IgD-negative memory B cell (primary cell): Measurements from ENCODE around the gene CYP2D6. TPM values are rescaled to one million over a fixed set of nuclear protein-coding genes. Genes with fewer than 3 reads are reported as not detected.
"Not testable (repeated sequence)": the region's sequence is repeated elsewhere in the genome, so short reads cannot be mapped to it uniquely, and the experiment has no call there.

Experiments
- H3K27ac Mint-ChIP-seq, 3 donors: one replicate each; pipeline ENCODE4 v1.8.0; 2020 to 2022; ENCODE audit warnings: mild to moderate bottlenecking in 3 of 3, mixed read lengths in 3 of 3, moderate library complexity in 1 of 3
- H3K27me3 Mint-ChIP-seq: one replicate; pipeline ENCODE4 v1.8.0; 2021; ENCODE audit warnings: mixed read lengths
- H3K36me3 Mint-ChIP-seq: one replicate; pipeline ENCODE4 v1.8.0; 2020; ENCODE audit warnings: mild to moderate bottlenecking, mixed read lengths
- H3K4me1 Mint-ChIP-seq, 3 donors: one replicate each; pipeline ENCODE4 v1.8.0; 2020 to 2022; ENCODE audit warnings: mixed read lengths in 3 of 3, mild to moderate bottlenecking in 1 of 3
- H3K4me3 Mint-ChIP-seq, 4 donors: one replicate each; pipeline ENCODE4 v1.8.0; 2020 to 2022; ENCODE audit warnings: mild to moderate bottlenecking in 4 of 4, mixed read lengths in 4 of 4, moderate library complexity in 3 of 4
- H3K9me3 Mint-ChIP-seq, 3 donors: one replicate each; pipeline ENCODE4 v1.8.0; 2020 to 2021; ENCODE audit warnings: mixed read lengths in 3 of 3, mild to moderate bottlenecking in 1 of 3
- polyA plus RNA-seq: library from polyadenylated mRNA; unstranded; fragments of 300-500 nt; fragmentation: Illumina TruSeq; gene quantifications from one replicate; pipeline ENCODE4 v1.2.3, GENCODE V29; 2021

CYP2D6 gene
- not detected for polyA plus RNA-seq

DNA sequence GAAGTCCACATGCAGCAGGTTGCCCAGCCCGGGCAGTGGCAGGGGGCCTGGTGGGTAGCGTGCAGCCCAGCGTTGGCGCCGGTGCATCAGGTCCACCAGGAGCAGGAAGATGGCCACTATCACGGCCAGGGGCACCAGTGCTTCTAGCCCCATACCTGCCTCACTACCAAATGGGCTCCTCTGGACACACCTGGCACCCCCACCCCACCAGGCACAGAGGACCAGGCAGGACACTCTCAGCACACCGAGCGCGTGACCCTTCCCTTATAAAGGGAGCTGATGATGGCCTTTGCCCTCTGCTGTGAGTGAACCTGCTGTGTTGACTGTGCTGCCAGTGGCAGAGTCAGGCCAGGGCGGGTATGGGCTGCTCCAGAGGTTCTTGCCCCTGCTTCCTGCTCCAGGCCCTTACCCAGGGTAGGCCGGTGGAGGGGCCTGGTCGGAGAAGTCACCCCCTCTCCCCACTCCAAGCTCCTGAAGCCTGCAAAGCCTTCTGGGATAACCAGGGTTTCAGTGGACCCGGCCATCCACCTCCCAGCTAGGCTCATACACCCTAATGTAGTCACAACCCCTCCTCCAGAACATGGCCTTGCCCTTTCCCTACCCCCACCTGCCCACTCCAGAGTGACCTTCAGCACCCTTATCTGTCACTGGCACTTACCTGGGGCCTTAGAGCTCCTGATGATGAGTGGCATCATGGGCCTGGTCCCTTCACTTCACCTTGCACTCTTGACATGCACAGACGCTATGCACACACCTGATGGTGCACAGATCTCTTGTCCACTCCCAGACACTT is at the start of gene CYP2D6:
Gene CYP2D6 (minus strand): TSS at position 172 of the 793 bp plus-strand sequence. CDS start 19 bp downstream, at position 153.
- not testable (repeated sequence) for H3K27me3 Mint-ChIP-seq, H3K27ac Mint-ChIP-seq, H3K36me3 Mint-ChIP-seq, H3K4me3 Mint-ChIP-seq, H3K9me3 Mint-ChIP-seq, H3K4me1 Mint-ChIP-seq

DNA sequence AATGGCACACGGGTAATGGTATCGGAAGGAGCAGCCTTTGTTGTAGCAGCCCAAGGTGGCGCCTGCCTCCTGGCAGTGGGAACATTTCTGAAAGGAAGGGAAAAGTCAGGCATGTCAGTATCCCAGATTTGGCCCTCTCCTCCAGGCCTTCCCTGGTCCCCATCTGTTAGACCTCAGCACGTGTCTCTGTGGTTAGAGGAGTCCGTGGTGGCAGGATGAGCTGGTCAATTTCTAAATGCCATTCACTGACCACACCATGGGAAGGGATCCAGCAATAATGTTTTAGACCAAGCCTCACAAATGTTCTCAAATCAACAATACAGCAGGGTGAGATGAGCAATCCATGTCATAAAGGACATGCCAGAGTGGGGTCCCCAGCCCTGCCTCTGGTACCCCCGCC is 49.0 kb upstream of the CYP2D6 start:
- no peak overlapping the region for H3K27ac Mint-ChIP-seq
- peaks cover 3% of the 10 kb centered on the region for H3K36me3 Mint-ChIP-seq
- peaks cover 20 to 31% (median 29%) of the 10 kb centered on the region in 3 donors for H3K4me1 Mint-ChIP-seq
- no peaks in the 10 kb centered on the region for H3K27me3 Mint-ChIP-seq
- no peaks in the 10 kb centered on the region for H3K9me3 Mint-ChIP-seq
- H3K4me3 Mint-ChIP-seq = no peak overlapping the region

DNA sequence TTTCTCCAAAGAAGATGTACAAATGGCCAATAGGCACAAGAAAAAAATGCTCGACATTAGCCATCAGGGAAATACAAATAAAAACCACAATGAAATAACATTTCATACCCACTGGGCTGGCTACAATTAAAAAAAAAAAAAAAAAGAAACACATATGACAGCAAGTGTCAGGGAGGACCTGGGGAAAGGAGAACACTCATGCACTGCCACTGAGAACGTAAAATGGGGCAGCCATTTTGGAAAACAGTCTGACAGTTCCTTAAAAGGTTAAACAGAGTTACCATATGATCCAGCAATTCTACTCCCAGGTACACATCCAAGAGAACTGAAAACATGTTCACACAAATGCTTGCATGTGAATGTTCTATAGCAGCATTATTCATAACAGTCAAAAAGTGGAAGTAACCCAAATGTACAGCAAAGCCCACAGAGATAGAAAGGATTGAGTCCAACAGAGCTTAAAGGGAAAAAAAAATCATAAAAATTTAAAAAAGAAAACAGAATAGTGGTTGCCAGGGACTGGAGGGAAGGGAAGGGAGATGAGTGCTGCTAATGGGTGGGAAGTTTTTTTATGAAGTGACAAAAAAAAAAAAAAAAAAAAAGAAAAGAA is 48.4 kb upstream of the CYP2D6 start:
- Mint-ChIP-seq H3K27me3 (no peaks in the 10 kb centered on the region), H3K27ac (peak overlapping the region in 1 of 3 donors; percentile 25), H3K4me3 (no peak overlapping the region), H3K9me3 (no peaks in the 10 kb centered on the region), H3K36me3 (peaks cover 3% of the 10 kb centered on the region), H3K4me1 (peaks cover 19 to 30% (median 28%) of the 10 kb centered on the region in 3 donors)

DNA sequence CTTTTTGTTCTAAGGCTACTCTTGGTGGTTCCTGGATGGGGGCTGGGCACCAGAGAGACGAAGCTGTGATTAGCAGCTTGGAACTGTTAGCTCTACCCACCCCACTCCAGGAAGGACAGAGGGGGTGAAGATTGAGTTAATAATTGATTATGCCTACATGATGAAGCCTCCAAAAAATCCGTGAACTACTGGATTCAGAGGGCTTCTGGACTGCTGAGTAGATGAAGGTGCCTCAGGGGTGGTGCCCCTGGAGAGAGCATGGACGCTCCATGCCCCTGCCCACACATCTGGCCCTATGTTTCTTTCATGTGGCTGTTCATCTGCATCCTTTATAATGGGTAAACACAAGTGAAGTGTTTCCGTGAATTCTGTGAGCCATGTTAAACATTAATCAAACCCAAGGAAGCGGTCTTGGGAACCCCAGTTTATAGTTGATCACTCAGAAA is 47.3 kb upstream of the CYP2D6 start:
- Mint-ChIP-seq H3K9me3 (no peaks in the 10 kb centered on the region), H3K4me3 (no peak overlapping the region), H3K27me3 (no peaks in the 10 kb centered on the region), H3K36me3 (peaks cover 3% of the 10 kb centered on the region), H3K4me1 (peaks cover 10 to 28% (median 17%) of the 10 kb centered on the region in 3 donors), H3K27ac (peak overlapping the region in 1 of 3 donors; percentile 57)

DNA sequence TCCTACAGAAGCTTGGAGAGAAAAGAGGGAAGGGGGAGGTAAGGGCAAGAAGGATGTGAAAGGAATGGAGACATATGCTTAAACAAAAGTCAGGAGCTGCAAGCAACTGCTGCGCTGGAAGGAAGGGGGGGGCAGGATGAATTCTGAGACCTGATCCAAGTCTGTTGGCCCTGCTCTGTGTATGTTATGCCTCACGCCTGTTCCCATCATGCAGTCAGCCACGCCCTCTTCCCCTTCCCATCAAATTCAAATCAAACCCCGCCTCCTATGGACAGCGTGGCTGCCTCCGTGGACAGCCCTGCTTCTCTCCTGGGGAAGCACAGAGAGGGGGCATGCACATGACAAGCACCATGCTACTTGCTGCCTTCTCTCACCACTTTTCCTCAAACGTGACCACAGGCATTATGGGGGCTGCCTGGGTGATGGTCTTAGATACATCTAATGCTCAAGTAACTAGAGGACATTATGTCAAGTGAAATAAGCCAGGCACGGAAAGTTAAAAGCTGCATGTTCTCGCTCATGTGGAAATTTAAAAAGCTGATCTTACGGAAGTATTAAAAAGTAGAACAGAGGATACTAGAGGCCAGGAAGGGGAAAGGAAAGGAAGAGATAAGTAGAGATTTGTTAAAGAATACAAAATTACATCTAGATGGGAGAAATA is 45.8 kb upstream of the CYP2D6 start:
- H3K4me1 Mint-ChIP-seq = peaks cover 17 to 32% (median 23%) of the 10 kb centered on the region in 3 donors
- peak overlapping the region in 1 of 3 donors; percentile 30 for H3K27ac Mint-ChIP-seq
- H3K9me3 Mint-ChIP-seq = no peaks in the 10 kb centered on the region
- peaks cover 3% of the 10 kb centered on the region for H3K36me3 Mint-ChIP-seq
- H3K4me3 Mint-ChIP-seq = no peak overlapping the region
- H3K27me3 Mint-ChIP-seq = no peaks in the 10 kb centered on the region

DNA sequence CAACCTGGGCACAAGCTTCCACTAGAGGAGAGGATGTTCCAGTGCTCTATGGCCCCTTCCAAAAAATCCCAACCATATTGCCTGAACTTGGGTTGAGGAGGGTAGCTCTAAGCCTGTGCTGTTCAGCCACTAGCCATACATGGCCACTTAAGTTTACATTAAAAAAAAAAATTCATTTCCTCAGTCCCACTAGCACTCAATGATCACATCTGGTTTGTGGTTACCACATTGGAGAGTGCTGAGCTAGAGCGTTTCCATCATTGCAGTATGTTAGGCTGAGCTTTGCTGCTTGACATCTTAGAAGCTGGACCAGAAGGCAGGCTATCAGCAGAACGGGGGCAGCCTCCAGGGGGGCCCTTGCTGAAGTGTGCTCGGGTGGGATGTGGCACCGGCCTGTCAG is 43.5 kb upstream of the CYP2D6 start:
- Mint-ChIP-seq H3K4me3 (peak overlapping the region in 1 of 4 donors; percentile 33), H3K36me3 (peaks cover 3% of the 10 kb centered on the region), H3K9me3 (no peaks in the 10 kb centered on the region), H3K4me1 (peaks cover 19 to 28% (median 19%) of the 10 kb centered on the region in 3 donors), H3K27ac (peak overlapping the region in 1 of 3 donors; percentile 64), H3K27me3 (no peaks in the 10 kb centered on the region)

DNA sequence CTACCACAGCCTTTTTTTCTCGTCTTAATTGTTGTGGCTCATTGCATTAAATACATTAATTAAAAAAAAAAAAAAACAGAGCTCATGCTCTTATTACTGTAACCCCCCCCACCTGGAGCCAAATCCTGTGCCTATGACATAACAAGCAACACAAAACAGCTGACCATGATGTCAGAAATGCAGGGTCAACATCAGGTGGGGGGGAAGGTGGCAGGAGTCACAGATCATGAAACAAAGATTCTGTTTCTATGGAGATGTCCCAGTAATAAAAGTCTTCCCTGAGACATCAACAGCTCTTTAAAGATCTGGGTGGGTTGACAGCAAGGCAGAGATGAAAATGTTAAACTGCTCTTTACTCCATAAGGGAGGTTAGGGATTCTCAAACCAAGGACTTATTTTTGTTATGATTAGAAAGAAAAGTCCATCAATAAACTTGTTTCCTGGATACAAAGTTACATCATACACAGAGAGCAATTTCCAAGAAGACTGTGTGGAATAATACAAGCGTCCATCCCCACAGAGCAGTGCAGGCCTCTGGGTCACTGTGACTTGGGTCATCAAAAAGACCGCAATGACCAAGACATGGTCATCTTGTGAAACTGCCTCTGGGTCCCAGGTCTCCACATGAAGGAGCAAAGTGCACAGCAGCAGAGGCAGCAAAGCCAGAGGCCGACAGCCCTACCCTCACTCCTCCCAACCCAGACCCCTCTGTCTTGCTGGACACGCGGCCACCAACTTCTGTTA is 42.7 kb upstream of the CYP2D6 start:
- Mint-ChIP-seq H3K27me3 (no peaks in the 10 kb centered on the region), H3K4me1 (peaks cover 23 to 31% (median 23%) of the 10 kb centered on the region in 3 donors), H3K9me3 (no peaks in the 10 kb centered on the region), H3K4me3 (no peak overlapping the region), H3K36me3 (peaks cover 3% of the 10 kb centered on the region), H3K27ac (peak overlapping the region in 2 of 3 donors; percentile 26 to 64)

DNA sequence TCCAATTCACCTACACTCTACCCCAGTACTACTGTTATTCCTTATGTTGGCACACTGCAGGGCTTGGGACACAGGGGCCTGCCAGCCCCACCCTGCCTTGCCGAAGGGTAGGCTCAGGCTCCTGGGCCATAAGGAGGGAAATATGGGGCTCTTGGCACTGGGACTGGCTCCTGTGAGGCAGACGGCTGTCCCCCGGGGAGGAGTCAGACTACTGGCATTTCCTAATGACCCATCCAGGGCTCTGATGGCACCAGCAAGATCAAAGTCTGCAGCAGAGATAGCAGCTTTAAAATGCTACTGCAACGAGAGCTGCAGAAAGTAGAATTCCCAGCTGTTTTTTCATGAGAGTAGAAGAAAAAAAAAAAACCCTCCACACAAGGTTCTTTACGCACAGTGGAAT is 42.2 kb upstream of the CYP2D6 start:
- H3K4me1 Mint-ChIP-seq = peaks cover 20 to 27% (median 21%) of the 10 kb centered on the region in 3 donors
- peak overlapping the region in 1 of 4 donors; percentile 56 for H3K4me3 Mint-ChIP-seq
- H3K27ac Mint-ChIP-seq = peak overlapping the region in 2 of 3 donors; percentile 6 to 89
- H3K36me3 Mint-ChIP-seq = peaks cover 3% of the 10 kb centered on the region
- H3K9me3 Mint-ChIP-seq = no peaks in the 10 kb centered on the region
- H3K27me3 Mint-ChIP-seq = no peaks in the 10 kb centered on the region

DNA sequence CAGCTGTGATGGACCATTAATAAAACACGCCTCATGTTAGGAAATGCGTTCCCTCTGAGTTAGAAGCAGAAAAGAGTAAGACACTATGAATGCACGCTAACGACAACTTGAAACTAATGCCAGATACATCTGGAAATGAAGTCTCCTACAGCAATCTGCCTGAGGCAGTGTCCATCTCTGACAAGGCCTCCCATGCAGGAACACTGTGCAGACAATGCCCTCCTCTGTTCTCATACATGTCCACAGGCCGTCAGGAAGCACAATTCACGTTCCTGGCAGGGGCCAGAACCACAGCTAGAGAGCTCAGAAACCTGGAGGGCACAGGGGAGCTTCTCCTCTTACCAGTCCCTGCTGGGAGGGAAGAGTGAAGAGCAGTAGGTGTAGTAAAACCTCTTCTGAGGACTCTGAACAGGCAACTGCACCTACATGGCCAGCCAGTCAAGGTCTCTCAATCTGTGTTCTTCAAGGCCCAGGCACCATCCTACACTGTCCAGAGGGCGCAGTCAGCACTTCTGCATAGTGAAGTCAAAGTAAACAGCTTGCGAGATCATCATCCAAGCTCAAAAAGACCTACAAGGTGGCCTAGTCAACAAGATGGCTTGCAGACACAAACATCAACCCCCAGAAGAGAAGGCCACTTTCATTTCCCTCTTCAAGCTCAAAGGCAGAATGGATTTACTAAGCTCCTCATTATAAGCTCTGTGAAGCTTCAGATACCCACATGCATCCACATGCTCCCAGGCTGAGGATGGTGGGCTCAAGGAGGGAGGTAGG is 41.5 kb upstream of the CYP2D6 start:
- Mint-ChIP-seq H3K4me3 (peak overlapping the region in 2 of 4 donors; percentile 28 to 56), H3K27ac (peak overlapping the region in 2 of 3 donors; percentile 6 to 89), H3K36me3 (peaks cover 3% of the 10 kb centered on the region), H3K27me3 (no peaks in the 10 kb centered on the region), H3K4me1 (peaks cover 19 to 27% (median 20%) of the 10 kb centered on the region in 3 donors), H3K9me3 (no peaks in the 10 kb centered on the region)

DNA sequence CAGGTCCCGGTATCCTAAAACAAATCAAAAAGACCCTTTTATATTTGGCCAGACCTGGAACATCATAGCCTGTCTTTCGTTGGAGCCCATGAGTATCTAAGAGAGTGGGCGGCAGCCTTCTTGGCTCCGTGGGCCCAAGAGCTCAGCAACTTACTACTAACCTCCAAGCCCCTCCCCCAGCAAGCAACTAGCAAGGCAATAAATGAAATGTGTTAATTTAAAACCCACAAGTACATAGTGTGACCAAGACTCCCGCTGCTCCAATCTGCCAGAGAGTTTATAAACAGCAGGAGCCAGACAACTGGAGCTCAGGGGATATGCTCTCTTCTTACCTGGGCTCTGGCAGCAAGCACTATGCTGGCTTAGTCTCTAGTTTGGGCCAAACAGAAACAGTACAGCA is 40.8 kb upstream of the CYP2D6 start:
- Mint-ChIP-seq H3K27me3 (no peaks in the 10 kb centered on the region), H3K9me3 (no peaks in the 10 kb centered on the region), H3K4me3 (no peak overlapping the region), H3K27ac (no peak overlapping the region), H3K4me1 (peaks cover 19 to 27% (median 20%) of the 10 kb centered on the region in 3 donors), H3K36me3 (peaks cover 3% of the 10 kb centered on the region)

DNA sequence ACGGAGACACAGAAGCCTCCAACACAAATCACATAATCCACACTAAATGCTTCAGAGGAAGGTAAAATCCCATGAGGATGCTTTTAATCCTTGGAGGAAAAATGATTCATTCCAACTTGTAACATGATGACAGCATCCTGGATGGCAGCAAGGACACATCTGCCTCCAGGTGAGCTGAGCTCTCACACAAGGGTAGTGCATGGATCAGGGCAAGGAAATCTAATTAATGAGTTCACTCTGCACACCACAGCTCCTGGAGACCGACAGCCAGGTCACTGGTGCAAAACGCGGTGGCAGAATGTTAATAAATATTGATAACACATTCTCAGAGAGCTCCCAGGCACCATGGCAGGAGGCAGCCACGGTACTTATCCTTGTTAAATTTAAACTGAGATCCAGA is 40.3 kb upstream of the CYP2D6 start:
- Mint-ChIP-seq H3K27ac (no peak overlapping the region), H3K9me3 (no peaks in the 10 kb centered on the region), H3K4me3 (peak overlapping the region in 1 of 4 donors; percentile 27), H3K36me3 (peaks cover under 1% of the 10 kb centered on the region), H3K27me3 (no peaks in the 10 kb centered on the region), H3K4me1 (peaks cover 19 to 25% (median 20%) of the 10 kb centered on the region in 3 donors)

DNA sequence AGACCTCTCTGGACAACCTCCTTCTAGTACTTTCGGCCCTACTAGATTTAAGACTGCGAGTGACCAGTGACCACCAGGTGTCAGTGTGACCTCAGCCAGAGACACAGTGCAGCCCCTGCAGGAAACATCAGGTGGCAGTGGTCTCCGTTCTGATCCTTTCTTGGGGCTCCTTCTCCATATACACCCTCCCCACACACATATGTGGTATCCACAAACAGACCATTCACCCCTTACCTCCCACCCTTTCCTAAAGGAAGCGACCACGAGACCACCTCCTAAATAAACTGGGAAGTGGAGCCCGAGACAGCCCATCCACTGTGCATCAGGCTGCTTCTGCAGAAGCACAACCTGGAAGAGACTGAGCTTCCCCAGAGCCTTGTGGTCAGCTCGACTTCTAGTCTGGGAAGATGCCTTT is 38.5 kb upstream of the CYP2D6 start:
- peak overlapping the region in 2 of 3 donors; percentile 6 to 90 for H3K27ac Mint-ChIP-seq
- no peaks in the 10 kb centered on the region for H3K9me3 Mint-ChIP-seq
- H3K4me1 Mint-ChIP-seq = peaks cover 15 to 22% (median 17%) of the 10 kb centered on the region in 3 donors
- H3K36me3 Mint-ChIP-seq = no peaks in the 10 kb centered on the region
- H3K4me3 Mint-ChIP-seq = no peak overlapping the region
- H3K27me3 Mint-ChIP-seq = no peaks in the 10 kb centered on the region

DNA sequence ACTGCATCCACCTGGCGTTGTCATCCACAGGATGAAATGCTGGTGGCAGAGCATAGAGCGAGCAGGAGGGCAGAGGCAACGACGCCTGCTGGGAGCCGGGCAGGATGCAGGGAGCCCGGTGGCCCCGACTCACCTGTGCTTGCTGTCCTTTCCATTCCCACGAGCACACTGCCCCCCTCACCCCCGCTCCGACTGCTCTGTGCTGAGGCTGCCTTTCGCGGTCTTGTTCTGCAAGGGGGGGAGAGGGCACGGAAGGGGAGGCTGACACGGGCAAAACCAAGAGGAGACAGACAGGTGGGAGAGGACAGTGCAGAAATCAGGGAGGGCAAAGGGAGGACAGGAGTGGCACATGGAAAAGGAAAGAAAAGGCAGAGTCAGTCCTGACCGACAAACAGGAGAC is 37.9 kb upstream of the CYP2D6 start:
- H3K36me3 Mint-ChIP-seq = no peaks in the 10 kb centered on the region
- H3K4me1 Mint-ChIP-seq = peaks cover 14 to 18% (median 15%) of the 10 kb centered on the region in 3 donors
- no peaks in the 10 kb centered on the region for H3K27me3 Mint-ChIP-seq
- no peak overlapping the region for H3K4me3 Mint-ChIP-seq
- no peaks in the 10 kb centered on the region for H3K9me3 Mint-ChIP-seq
- H3K27ac Mint-ChIP-seq = no peak overlapping the region

DNA sequence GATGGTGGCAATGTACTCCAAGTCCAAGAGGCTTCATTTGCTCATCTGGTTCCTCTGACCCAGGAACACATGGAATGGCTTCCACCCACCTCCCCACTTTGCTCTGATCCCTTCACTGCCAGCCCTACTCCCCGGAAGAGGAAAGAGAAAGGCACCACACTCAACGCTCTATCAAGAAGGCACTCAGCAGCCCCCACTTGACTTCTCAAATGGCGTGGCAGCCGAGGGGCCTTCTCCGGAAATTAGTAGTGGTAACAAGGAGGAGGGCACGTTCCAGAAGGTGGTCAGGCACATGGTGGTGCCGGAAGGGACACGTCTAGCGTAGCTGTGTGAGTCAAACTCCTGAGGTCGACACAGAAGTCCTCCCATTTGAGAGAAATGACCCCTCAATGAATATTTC is 36.5 kb upstream of the CYP2D6 start:
- peaks cover 6 to 7% (median 6%) of the 10 kb centered on the region in 3 donors for H3K4me1 Mint-ChIP-seq
- H3K4me3 Mint-ChIP-seq = no peak overlapping the region
- no peaks in the 10 kb centered on the region for H3K27me3 Mint-ChIP-seq
- H3K9me3 Mint-ChIP-seq = no peaks in the 10 kb centered on the region
- H3K36me3 Mint-ChIP-seq = no peaks in the 10 kb centered on the region
- no peak overlapping the region for H3K27ac Mint-ChIP-seq
